ENCODE results near the gene OPHN1. TPM values are rescaled to one million over a fixed set of nuclear protein-coding genes. Genes with fewer than 3 reads are reported as not detected.
A peak's percentile ranks its signal among the peaks of the same experiment; 100 is the strongest.

OPHN1 gene
- total and polyA plus RNA-seq, 2 donors (not counting 1 experiment from before 2014, with no cell fraction given): 2.9 to 8.3 TPM

DNA sequence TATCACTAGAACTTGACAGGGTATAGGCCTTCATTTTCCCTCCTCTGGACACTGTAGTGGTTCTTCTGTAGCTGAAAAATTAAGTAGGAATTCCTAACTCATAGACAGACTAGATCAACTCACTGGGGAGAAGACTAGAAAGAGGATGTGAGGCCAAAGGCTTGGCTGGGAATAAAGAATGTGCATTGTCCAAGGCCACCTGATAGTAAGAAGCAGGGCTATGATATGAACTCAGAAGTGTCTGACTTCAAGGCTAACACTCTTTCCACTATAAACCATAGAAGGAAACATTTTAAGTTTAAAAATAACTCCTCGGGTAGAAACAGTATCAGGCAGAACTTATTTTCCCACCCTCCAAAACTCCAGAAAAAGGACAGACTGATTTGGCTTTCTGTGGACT lies 346.6 kb downstream of the OPHN1 start:
- Histone ChIP-seq H3K4me2 (ENCODE audit: extremely low read depth, insufficient read depth, low read length) (no peak overlapping the region), H4K20me1 (ENCODE audit: control insufficient read depth, extremely low read depth, insufficient read depth, low read length) (no peaks in the 10 kb centered on the region), H3K79me2 (ENCODE audit: control insufficient read depth, insufficient read depth, low read length) (no peaks in the 10 kb centered on the region), H3K9ac (ENCODE audit: insufficient read depth, low read length) (no peak overlapping the region), H3K9me3 (ENCODE audit: control insufficient read depth, insufficient read depth, low read depth, low read length) (no peaks in the 10 kb centered on the region), H2AFZ (ENCODE audit: low read length) (no peak overlapping the region), H3K27ac (ENCODE audit: insufficient read depth, low read length) (no peak overlapping the region), H3K36me3 (ENCODE audit: control insufficient read depth, insufficient read depth, low read length) (no peaks in the 10 kb centered on the region), H3K4me1 (ENCODE audit: control insufficient read depth, extremely low read depth, insufficient read depth, low read length) (peaks cover 2% of the 10 kb centered on the region), H3K4me3 (replicated peaks in 1 of 4; ENCODE audit: control extremely low read depth in 1 of 4, insufficient read depth in 1 of 4, low read depth in 3 of 4, low read length in 4 of 4) (no peak overlapping the region), H3K27me3 (ENCODE audit: control insufficient read depth, insufficient read depth, low read length) (no peaks in the 10 kb centered on the region)
- DNase-seq (ENCODE audit: low read depth in 2 of 2): no peak
- no peak for TF ChIP-seq EZH2 (IDR thresholded peaks at IDR 0.05; ENCODE audit: low read length, missing control alignments)
- TF ChIP-seq, protein P1, sequence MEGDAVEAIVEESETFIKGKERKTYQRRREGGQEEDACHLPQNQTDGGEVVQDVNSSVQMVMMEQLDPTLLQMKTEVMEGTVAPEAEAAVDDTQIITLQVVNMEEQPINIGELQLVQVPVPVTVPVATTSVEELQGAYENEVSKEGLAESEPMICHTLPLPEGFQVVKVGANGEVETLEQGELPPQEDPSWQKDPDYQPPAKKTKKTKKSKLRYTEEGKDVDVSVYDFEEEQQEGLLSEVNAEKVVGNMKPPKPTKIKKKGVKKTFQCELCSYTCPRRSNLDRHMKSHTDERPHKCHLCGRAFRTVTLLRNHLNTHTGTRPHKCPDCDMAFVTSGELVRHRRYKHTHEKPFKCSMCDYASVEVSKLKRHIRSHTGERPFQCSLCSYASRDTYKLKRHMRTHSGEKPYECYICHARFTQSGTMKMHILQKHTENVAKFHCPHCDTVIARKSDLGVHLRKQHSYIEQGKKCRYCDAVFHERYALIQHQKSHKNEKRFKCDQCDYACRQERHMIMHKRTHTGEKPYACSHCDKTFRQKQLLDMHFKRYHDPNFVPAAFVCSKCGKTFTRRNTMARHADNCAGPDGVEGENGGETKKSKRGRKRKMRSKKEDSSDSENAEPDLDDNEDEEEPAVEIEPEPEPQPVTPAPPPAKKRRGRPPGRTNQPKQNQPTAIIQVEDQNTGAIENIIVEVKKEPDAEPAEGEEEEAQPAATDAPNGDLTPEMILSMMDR (conservative IDR thresholded peaks at IDR 0.05 in 1 of 2, IDR thresholded peaks at IDR 0.05 in 1 of 2; ENCODE audit: low read depth in 1 of 2, low read length in 2 of 2): no peak

GRCh38 chrX:68084765-68085164 lies 348.5 kb downstream of the OPHN1 start:
- no peaks in the 10 kb centered on the region for H3K27me3 ChIP-seq (ENCODE audit: control insufficient read depth, insufficient read depth, low read length)
- no peak overlapping the region for H3K4me3 ChIP-seq (replicated peaks in 1 of 4; ENCODE audit: control extremely low read depth in 1 of 4, insufficient read depth in 1 of 4, low read depth in 3 of 4, low read length in 4 of 4)
- no peaks in the 10 kb centered on the region for H3K79me2 ChIP-seq (ENCODE audit: control insufficient read depth, insufficient read depth, low read length)
- H3K4me1 ChIP-seq (ENCODE audit: control insufficient read depth, extremely low read depth, insufficient read depth, low read length): peaks cover 2% of the 10 kb centered on the region
- H3K27ac ChIP-seq (ENCODE audit: insufficient read depth, low read length): no peak overlapping the region
- no peak overlapping the region for H3K4me2 ChIP-seq (ENCODE audit: extremely low read depth, insufficient read depth, low read length)
- H2AFZ ChIP-seq (ENCODE audit: low read length): no peak overlapping the region
- no peaks in the 10 kb centered on the region for H4K20me1 ChIP-seq (ENCODE audit: control insufficient read depth, extremely low read depth, insufficient read depth, low read length)
- no peak overlapping the region for H3K9ac ChIP-seq (ENCODE audit: insufficient read depth, low read length)
- H3K9me3 ChIP-seq (ENCODE audit: control insufficient read depth, insufficient read depth, low read depth, low read length): no peaks in the 10 kb centered on the region
- H3K36me3 ChIP-seq (ENCODE audit: control insufficient read depth, insufficient read depth, low read length): no peaks in the 10 kb centered on the region
- peak; percentile 43 to 65 for DNase-seq (ENCODE audit: low read depth in 2 of 2)
- TF ChIP-seq, protein P1 (conservative IDR thresholded peaks at IDR 0.05 in 1 of 2, IDR thresholded peaks at IDR 0.05 in 1 of 2; ENCODE audit: low read depth in 1 of 2, low read length in 2 of 2): no peak
- TF ChIP-seq EZH2 (IDR thresholded peaks at IDR 0.05; ENCODE audit: low read length, missing control alignments): no peak

GRCh38 chrX:68083510-68083909 lies 349.8 kb downstream of the OPHN1 start:
- Histone ChIP-seq H3K4me2 (ENCODE audit: extremely low read depth, insufficient read depth, low read length) (no peak overlapping the region), H2AFZ (ENCODE audit: low read length) (no peak overlapping the region), H3K9me3 (ENCODE audit: control insufficient read depth, insufficient read depth, low read depth, low read length) (no peaks in the 10 kb centered on the region), H3K36me3 (ENCODE audit: control insufficient read depth, insufficient read depth, low read length) (no peaks in the 10 kb centered on the region), H3K27me3 (ENCODE audit: control insufficient read depth, insufficient read depth, low read length) (no peaks in the 10 kb centered on the region), H3K4me3 (replicated peaks in 1 of 4; ENCODE audit: control extremely low read depth in 1 of 4, insufficient read depth in 1 of 4, low read depth in 3 of 4, low read length in 4 of 4) (no peak overlapping the region), H3K4me1 (ENCODE audit: control insufficient read depth, extremely low read depth, insufficient read depth, low read length) (peaks cover 2% of the 10 kb centered on the region), H3K27ac (ENCODE audit: insufficient read depth, low read length) (no peak overlapping the region), H4K20me1 (ENCODE audit: control insufficient read depth, extremely low read depth, insufficient read depth, low read length) (no peaks in the 10 kb centered on the region), H3K9ac (ENCODE audit: insufficient read depth, low read length) (no peak overlapping the region), H3K79me2 (ENCODE audit: control insufficient read depth, insufficient read depth, low read length) (no peaks in the 10 kb centered on the region)
- no peak for TF ChIP-seq EZH2 (IDR thresholded peaks at IDR 0.05; ENCODE audit: low read length, missing control alignments)
- TF ChIP-seq, protein P1 (conservative IDR thresholded peaks at IDR 0.05 in 1 of 2, IDR thresholded peaks at IDR 0.05 in 1 of 2; ENCODE audit: low read depth in 1 of 2, low read length in 2 of 2): no peak
- DNase-seq (ENCODE audit: low read depth in 2 of 2): peak; percentile 14 to 66

Data from fibroblast of lung (primary cell).